Activated CD4-positive, alpha-beta T cell treated with anti-CD3 and anti-CD28 coated beads for 48 hours (primary cell): ENCODE measurements around the gene CCDC137.

ENCODE experiments used
- DNase-seq: peaks from one replicate; pipeline ENCODE4 v3.0.0-alpha.2; 2020

Gene CCDC137

DNA sequence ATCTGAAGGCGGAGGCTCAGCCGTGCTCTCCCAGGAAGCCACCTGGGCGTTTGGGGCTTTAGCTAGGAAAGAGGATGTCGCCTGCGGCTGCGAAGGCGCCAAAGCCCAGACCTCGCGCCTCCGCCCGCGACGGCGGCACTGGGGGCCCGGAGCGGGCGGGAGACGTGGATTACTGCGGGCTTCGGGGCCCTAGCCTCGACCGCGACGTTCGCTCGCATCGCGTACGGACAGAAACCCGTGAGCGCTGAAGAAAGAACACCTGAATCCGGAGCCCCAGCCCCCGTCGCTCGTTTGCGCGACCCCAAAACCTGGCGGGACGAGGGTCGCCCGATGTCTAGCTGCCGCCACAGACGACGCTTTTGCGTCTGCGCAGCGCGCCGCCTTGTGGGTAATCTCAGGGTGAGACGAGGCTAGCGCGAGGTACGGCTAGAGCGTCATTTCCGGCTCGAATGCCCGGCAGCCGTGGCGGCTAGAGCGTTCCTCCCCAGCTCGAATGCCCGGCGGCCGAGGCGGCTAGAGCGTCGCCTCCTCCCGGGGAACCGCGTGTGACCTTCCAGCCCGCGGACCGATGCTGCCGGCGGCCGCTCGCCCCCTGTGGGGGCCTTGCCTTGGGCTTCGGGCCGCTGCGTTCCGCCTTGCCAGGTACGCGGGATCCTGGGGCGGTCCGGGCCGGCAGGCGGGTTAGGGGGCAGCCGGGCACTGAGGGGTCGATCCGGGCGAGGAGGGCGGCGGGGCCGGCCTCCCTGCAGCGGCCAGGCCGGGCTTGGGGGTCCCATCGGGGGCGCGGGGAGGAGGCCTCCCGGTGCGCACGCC lies 36.6 kb downstream of the CCDC137 start, which contains the start of gene MRPL12:
TSS of gene MRPL12 (plus strand) at position 434 of the 813 bp plus-strand sequence. CDS start at position 569, 135 bp downstream.
- DNase-seq = peak; percentile 94

- peak; percentile 40 for DNase-seq
Measured at GRCh38 chr17:81703747-81704654, 37.5 kb downstream of the CCDC137 start.

DNA sequence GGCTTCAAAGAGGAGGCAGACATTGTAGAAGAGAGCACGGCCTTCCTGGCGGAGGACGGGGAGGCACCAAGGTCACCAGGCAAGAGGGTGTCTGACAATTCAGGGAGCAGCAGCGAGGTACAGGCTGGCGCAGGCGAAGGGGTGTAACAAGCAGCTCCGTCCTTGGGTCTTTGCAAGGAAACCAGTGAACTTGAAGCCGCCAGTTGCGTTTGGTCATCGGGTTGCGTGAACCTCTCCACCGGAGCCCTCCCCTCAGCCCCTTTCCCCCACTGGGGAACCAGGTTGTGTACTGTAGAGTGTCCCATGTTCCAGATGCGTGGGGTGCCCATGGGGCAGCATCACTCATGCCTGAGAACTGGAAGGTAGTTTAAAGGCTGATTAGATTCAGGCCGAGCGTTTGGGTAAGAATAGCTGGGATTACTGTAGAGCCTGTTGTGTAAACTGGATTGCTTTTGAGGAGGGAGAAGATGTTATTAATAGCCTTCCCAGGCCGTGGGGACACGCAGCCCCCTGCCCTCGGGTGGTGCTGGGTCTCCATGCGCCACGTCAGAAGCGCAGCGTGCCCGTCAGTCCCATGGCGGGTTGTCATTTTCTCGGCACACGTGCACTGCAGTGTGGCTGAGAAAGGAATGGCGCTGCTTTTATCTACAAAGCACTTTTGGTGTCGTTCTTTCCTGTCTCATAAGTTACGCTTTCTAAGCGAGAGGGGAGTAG lies 39.1 kb downstream of the CCDC137 start:
- no peak for DNase-seq

DNA sequence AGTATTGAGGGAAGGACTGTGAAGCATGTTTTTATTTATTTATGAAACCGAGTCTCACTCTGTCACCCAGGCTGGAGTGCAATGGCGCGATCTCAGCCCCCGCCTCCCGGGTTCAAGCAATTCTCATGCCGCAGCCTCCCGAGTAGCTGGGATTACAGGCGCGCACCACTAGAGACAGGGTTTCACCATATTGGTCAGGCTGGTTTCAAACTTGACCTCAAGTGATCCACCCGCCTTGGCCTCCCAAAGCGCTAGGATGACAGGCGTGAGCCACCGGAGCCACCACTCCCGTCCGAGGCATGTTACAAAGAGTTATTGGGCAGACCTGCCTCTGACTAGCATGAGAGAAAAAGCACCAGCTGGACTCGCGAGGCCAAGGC lies 39.7 kb downstream of the CCDC137 start:
- DNase-seq = no peak

DNA sequence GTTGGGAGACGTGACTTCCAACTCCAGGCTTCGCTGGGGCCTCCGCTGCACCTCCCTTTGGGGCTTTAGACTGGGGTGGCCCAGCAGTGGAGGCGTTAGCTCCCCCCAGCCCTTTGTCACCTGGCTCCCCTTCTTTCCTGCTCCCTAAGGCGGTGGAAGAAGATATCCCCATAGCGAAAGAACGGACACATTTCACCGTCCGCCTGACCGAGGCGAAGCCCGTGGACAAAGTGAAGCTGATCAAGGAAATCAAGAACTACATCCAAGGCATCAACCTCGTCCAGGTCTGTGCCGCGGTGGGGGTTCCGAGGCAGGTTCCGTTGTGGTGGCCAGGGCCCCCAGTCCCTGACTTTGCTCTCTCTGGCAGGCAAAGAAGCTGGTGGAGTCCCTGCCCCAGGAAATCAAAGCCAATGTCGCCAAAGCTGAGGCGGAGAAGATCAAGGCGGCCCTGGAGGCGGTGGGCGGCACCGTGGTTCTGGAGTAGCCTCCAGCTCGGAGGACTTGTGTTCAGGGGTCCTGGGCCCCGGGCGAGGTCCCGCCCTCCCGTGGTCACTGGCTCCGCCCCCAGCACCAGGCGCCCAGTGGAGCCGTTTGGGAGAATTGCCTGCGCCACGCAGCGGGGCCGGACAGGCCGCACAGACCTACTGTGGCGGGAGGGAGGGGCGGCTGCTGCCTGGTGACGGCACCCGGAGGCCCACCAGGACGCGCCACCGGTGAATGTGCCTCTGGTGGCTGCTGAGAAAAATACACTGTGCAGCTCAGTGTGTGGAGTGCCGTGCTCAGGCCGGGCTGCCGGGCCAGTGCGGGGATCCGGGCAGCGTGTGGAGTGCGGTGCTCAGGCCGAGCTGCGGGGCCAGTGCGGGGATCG lies 40.5 kb downstream of the CCDC137 start:
- DNase-seq = no peak

DNA sequence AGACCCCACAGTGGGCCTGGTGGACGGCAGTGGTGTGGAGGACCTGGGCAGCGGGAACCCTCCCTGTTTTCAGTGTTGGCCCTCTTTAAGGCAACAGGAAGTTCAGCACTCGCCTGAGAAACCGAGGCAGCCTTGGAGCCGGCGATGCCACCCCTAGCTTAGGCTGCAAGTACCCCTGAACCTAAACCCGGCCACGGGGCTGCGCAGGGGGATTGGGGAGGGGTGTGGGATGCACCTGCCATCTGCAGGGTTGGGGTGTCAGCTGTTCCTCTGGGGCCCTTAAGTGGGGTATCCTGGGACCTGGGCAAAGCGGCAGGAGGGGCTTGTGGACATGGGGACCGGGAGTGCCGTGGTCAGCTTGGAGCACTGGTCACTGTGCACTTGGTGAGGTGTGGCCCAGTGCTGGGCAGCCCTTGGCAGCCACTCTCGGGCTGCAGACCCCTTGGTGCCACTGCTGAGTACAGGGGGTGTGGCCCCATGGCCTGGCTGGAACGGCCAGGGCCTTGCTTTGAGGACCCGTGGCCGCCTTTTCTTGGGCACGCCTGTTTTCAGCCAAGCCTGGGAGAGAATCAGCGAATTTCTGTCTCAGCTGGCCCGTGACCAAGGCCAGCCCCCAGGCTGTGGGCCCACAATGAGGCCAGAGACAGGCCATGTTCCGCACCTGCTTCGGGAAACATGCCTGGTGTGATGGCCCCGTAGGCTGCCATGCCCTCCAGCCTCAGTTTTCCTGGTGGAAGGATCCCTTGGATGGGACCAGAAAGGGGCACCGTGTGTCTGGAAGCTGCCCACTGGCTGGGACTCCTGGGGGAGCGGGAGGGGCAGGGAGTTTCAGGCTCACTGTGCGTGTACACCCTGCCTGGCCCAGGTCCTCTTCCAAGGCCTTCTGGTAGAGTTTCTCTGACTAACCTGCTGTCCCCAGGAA lies 41.4 kb downstream of the CCDC137 start:
- no peak for DNase-seq

DNA sequence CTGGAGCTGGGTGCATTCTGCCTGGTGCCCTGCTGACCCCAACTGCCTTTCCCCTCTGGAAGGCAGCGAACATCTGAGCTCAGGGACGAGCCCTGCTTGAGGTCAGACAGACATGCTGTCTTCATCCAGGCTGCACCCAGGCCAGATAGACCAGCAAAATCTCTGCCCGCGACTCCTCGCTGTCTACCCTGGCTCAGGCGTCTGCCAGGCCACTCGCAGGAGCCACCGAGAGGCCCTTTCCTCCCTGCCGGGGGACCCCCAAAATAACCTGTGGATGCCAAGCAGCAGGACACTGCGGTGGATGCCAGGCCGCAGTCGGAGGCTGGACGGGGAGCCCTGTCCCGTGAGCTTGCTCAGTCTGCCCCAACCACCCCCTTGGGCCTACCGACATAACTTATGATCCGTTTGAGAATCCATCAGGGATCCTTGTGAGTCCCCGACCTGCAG lies 42.2 kb downstream of the CCDC137 start:
- no peak for DNase-seq

DNA sequence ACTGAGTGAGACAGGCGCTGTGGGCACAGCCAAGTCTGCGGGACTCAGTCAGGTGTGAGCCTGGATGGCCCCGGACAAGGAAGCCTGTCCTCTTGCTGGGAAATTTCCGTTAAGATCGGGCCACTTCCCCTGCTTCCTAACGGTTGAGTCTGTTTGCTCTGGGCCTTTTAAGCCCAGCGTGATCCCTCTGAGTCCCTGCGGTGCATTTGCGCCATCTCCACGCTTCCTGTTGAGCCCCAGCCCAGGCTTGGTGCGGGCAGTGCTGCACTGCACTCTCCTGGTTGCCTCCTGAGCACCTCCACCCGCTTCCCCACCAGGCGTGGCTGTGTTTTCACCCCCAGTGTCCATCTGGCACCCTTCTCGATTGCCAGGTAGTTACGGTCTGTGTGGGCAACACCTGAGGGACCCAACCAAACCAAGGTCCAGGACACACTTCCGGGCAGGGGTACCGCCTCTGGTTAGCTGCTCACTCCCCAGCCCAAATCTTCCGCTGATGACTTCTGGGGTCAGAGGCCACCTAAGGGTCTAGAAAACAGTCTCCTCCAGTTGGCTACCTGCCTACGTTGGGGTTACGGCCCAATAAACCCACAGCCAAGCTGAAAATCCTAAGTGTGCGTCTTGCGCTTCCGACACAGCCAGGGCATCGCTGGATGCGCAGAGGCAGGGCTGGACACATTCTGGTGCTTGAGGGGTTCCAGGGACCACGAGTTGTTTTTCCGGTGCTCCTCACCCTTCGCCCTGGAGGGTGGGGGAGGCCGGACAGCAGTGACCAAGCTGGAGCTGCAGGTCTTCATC lies 44.2 kb downstream of the CCDC137 start:
- no peak for DNase-seq

GRCh38 chr17:81711814-81712467 lies 45.4 kb downstream of the CCDC137 start, which contains the start of gene SLC25A10:
Gene SLC25A10, plus strand, starts transcription at chr17:81712284. Its CDS starts 143 bp downstream, at chr17:81712427.
- DNase-seq = peak; percentile 89

DNA sequence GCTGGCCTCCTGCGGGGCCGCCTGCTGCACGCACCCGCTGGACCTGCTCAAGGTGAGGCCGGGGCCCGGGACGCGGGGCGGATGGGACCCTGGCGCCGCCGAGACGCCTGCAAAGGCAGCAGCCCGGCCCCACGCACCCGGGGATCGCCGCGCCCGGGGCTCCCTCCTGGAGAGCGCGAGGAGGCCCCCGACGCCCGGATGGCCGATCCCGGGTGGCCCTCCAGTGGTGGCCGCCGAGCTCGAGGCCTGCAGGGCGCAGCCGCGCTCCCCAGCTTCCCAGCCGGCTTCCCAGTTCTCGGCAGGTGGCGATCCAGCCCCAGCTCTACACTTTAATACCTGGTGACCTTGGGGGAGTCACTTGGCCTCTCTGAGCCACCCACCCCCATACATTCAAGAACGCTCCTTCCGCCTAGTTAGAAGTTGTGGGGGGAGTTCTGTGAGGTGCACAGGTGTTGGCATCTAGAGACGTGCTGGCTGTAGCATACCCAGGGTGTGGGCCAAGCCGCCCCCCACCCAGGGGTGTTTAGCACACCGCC lies 46.0 kb downstream of the CCDC137 start:
- DNase-seq = peak; percentile 47

GRCh38 chr17:81713004-81713555 lies 46.5 kb downstream of the CCDC137 start:
- no peak for DNase-seq

DNA sequence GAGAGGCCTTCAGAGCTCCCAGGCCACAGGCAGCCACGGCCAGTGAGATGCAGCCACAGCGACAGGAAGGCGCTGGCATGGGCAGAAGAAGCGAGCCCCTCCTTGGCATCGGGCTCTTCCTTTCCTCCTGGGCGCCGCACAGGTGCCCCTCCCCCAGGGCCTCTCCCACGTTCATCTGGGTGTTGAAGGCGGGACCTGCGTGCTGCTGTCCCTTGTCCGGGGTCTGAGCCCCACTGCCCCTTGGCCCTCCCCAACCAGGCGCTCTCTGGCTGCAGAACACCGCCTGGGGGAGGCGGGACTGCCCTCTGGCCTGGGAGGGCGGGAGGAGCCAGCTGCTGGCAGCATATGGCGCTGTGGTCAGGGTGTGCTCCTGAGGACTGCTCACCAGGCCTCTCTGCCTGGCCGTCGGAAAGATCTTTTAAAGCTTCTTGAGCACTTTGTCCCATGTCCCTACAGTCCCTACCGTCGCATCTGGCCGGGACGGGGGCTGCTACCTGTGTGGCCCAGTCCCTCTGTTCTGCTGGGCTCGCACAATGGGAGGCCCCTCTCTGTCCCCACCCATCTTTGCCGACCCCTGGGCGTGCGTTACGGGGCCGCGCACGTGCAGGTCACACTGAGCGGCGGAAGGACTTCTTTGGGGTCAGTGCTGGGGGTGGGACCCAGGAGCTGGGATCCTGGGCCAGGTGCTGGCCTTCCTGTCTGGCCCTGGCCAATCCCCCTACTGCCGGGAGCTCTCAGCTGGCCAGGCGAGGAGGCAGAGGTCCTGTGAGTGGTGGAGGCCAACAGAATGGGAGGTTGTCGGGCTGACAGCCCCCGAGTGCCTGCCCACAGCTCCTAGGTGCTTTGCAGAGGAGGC lies 47.2 kb downstream of the CCDC137 start:
- DNase-seq = no peak

GRCh38 chr17:81714412-81715106 lies 48.0 kb downstream of the CCDC137 start:
- DNase-seq = no peak

DNA sequence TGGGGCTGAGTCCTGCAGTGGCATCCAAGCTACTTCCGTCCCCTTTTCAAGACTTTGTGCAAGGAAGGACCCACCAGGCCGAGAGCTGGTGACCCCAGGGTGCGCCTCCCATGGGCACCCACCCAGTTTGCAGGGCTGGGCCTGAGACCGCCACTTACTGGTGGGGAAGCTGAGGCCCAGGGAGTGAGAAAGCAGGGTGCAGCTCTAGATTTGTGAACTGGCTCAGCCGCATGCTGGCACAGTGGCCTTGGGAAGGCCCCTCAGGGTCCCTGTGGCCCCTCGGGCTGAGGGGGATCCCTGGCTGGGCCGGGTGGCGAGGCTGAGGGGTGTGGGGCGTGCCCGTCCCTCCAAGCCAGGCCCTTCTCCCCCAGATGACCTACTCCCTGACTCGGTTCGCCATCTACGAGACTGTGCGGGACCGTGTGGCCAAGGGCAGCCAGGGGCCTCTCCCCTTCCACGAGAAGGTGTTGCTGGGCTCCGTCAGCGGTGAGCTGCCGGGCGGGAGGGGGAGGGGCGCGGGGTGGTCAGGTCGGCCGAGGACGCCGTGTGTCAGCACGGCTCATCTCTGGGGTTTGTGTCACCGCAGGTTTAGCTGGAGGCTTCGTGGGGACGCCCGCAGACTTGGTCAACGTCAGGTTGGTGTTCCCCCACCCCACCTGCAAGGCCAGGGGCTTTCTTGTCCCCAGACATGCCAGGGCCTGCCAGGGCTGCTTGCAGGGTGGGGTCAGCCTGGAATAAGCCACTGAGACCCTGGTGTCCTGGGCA lies 48.8 kb downstream of the CCDC137 start:
- DNase-seq = no peak

DNA sequence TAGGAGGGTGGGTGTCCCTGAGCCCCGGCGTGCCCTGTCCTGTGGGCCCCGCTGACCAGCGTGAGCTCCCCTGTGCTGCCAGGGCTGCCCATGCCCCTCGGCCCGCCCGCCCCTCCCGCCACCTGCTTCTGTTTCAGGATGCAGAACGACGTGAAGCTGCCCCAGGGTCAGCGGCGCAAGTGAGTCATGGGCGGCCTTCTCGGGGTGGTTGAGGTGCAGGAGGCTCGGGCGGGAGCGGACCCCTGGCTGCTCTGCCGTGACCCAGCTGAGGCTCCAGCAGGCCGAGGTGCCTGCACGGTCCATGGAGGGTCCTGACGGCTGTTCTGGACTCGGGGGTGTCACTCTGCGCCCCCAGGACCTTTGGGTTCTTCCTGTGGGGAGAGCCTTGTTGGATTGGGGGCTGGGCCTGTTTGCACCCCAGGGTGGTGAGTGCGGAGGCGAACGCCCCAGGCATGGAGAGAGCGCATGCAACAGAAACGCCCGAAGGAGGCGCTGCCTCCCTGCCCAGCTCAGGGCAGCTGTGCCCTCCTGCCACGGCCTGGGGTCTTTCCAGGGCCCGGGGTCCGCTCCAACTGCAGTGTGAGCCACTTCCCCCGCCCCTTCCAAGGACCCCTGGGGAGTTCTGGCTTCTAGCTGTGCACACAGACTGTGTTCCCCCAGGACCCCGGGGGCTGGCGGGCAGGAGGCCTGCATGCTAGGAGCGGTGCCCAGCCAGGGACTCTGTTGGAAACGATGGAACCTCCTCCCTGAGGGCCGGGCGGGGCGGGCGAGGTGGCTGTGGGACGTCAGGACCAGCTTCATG lies 49.5 kb downstream of the CCDC137 start:
- DNase-seq = no peak

GRCh38 chr17:81716674-81716996 lies 50.1 kb downstream of the CCDC137 start:
- no peak for DNase-seq
